Mesendoderm (in vitro differentiated cells): ENCODE data around the gene PILRB.

ENCODE experiments used
- DNase-seq: peaks from one replicate; pipeline ENCODE4 v3.0.0; 2013
- H2AK5ac ChIP-seq: 2 replicates; pipeline ENCODE4 v1.6.1; 2013; ENCODE audit warnings: low read length, inconsistent platforms
- H2BK120ac ChIP-seq: 2 replicates; pipeline ENCODE4 v1.6.1; 2013; ENCODE audit warnings: low read depth, mild to moderate bottlenecking, low read length, moderate library complexity, mixed read lengths
- H2BK15ac ChIP-seq: replicated peaks from 2 replicates; pipeline ENCODE4 v1.6.1; 2013; ENCODE audit warnings: low read depth, mild to moderate bottlenecking, moderate library complexity
- H2BK5ac ChIP-seq: 2 replicates; pipeline ENCODE4 v1.6.1; 2013; ENCODE audit warnings: low read length, inconsistent platforms
- H3K18ac ChIP-seq: 2 replicates; pipeline ENCODE4 v1.6.1; 2013; ENCODE audit warnings: mild to moderate bottlenecking, low read length, mixed read lengths
- H3K23ac ChIP-seq: one replicate; pipeline ENCODE4 v1.6.1; 2013; ENCODE audit warnings: low read length
- H3K27ac ChIP-seq: 2 replicates; pipeline ENCODE4 v1.5.1; 2013; ENCODE audit warnings: low read depth, mild to moderate bottlenecking, inconsistent platforms, low read length, moderate library complexity
- H3K27me3 ChIP-seq: 2 replicates; pipeline ENCODE4 v1.6.1; 2013; ENCODE audit warnings: low read length, control low read depth, mild to moderate bottlenecking, inconsistent platforms; ENCODE audit not compliant: insufficient read depth, poor library complexity
- H3K36me3 ChIP-seq: 2 replicates; pipeline ENCODE4 v1.6.1; 2013; ENCODE audit warnings: low read length, inconsistent platforms; ENCODE audit not compliant: control insufficient read depth, insufficient read depth
- H3K4ac ChIP-seq: one replicate; pipeline ENCODE4 v1.6.1; 2013; ENCODE audit warnings: low read depth, mild to moderate bottlenecking, low read length, moderate library complexity
- H3K4me1 ChIP-seq: 2 replicates; pipeline ENCODE4 v1.6.1; 2013; ENCODE audit warnings: low read depth, low read length, inconsistent platforms; ENCODE audit not compliant: control insufficient read depth
- H3K4me2 ChIP-seq: 2 replicates; pipeline ENCODE4 v1.6.1; 2013; ENCODE audit warnings: low read length
- H3K4me3 ChIP-seq: 2 replicates; pipeline ENCODE4 v1.5.1; 2013; ENCODE audit warnings: mild to moderate bottlenecking, low read length
- H3K56ac ChIP-seq: one replicate; pipeline ENCODE4 v1.6.1; 2013; ENCODE audit warnings: low read length
- H3K79me1 ChIP-seq: 2 replicates; pipeline ENCODE4 v1.6.1; 2013; ENCODE audit warnings: low read length, inconsistent platforms
- H3K79me2 ChIP-seq: 2 replicates; pipeline ENCODE4 v1.6.1; 2013; ENCODE audit warnings: mild to moderate bottlenecking, low read length; ENCODE audit not compliant: control insufficient read depth, insufficient read depth
- H3K9ac ChIP-seq: 2 replicates; pipeline ENCODE4 v1.6.1; 2013; ENCODE audit warnings: low read length, inconsistent platforms
- H4K5ac ChIP-seq: one replicate; pipeline ENCODE4 v1.6.1; 2013; ENCODE audit warnings: low read length
- H4K8ac ChIP-seq: one replicate; pipeline ENCODE4 v1.6.1; 2013; ENCODE audit warnings: low read depth, mild to moderate bottlenecking, control low read depth, low read length, moderate library complexity
- WGBS: extraction: QIAGEN DNeasy Blood & Tissue Kit; methylation state at CpG from one replicate; pipeline ENCODE4 v1.1.7; 2013; ENCODE audit warnings: low lambda C conversion rate, missing lambda C conversion rate; ENCODE audit not compliant: insufficient coverage; ENCODE audit errors: extremely low coverage; 5-methylcytosine and 5-hydroxymethylcytosine counted together

The PILRB gene

DNA sequence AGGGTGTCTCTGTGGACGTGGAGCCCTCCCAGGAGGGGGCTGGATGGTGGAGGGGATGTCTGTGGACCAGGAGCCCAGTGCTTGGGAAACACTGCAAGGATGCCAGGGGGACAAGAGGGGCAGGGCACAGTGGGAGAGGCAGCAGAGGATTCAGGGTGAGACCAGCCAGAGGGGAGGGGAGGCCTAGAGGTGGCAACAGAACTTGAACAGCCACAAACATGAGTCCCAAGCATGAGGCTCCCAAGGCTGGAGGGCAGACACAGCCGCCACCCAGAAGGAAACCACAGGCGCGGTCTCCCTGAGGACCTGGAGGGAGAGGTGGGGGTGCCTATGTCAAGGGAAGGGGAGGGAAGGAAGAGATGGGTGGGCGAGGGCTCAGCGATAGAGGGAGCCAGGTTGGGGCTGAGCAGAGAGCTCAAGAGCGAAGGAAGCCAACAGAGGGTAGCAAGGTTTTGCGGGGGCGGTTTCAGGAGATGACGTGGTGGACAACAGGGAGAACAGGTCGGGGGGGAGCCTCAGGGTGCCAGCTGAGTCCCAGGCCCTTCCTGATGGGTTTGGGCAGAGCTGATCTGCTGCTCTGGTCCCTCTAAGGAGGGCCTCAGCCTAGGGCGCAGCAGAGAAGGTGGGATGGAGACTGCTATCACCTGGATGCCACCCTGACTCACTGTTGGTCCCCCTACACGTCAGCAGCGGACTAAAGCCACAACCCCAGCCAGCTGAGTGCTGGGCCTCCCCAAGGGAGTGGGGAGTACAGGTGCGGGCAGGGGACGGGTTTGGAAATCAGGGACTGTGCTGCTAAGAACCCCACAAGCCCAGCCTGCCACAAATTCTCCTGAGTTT, 8.7 kb downstream of the PILRB start:
- DNase-seq, result no peak
- Histone ChIP-seq H3K18ac (no peak overlapping the region), H3K56ac (no peak overlapping the region), H2AK5ac (no peak overlapping the region), H3K79me1 (no peaks in the 10 kb centered on the region), H3K4me1 (no peaks in the 10 kb centered on the region), H2BK120ac (no peak overlapping the region), H3K4me3 (no peak overlapping the region), H2BK15ac (no peak overlapping the region), H4K5ac (no peak overlapping the region), H3K23ac (no peak overlapping the region), H3K9ac (no peak overlapping the region), H3K4ac (no peak overlapping the region), H3K27ac (no peak overlapping the region), H3K79me2 (no peaks in the 10 kb centered on the region), H3K27me3 (no peaks in the 10 kb centered on the region), H3K36me3 (peaks cover 4% of the 10 kb centered on the region), H2BK5ac (no peak overlapping the region), H3K4me2 (no peak overlapping the region), H4K8ac (no peak overlapping the region)
- no CpG with 5 or more reads among the region's 16 CpGs for WGBS

- Histone ChIP-seq H3K4me3 (no peak overlapping the region), H3K18ac (no peak overlapping the region), H3K79me2 (no peaks in the 10 kb centered on the region), H2BK120ac (no peak overlapping the region), H2BK5ac (no peak overlapping the region), H3K27ac (no peak overlapping the region), H4K5ac (no peak overlapping the region), H4K8ac (no peak overlapping the region), H3K23ac (no peak overlapping the region), H3K9ac (no peak overlapping the region), H3K4me2 (no peak overlapping the region), H3K4ac (no peak overlapping the region), H3K4me1 (no peaks in the 10 kb centered on the region), H3K79me1 (no peaks in the 10 kb centered on the region), H2AK5ac (no peak overlapping the region), H3K27me3 (no peaks in the 10 kb centered on the region), H3K36me3 (peaks cover 1% of the 10 kb centered on the region), H2BK15ac (no peak overlapping the region), H3K56ac (no peak overlapping the region)
- WGBS, result no CpG with 5 or more reads among the region's 8 CpGs
- peak; percentile 15 for DNase-seq
These were observed 9.3 kb downstream of the PILRB start for GRCh38 chr7:100367251-100367620.

GRCh38 chr7:100367676-100368613, 10.0 kb downstream of the PILRB start:
- Histone ChIP-seq H3K79me2 (no peaks in the 10 kb centered on the region), H3K4me3 (no peak overlapping the region), H3K9ac (no peak overlapping the region), H3K27ac (no peak overlapping the region), H2BK15ac (no peak overlapping the region), H2BK5ac (no peak overlapping the region), H3K56ac (no peak overlapping the region), H3K4ac (no peak overlapping the region), H3K27me3 (no peaks in the 10 kb centered on the region), H4K5ac (no peak overlapping the region), H3K4me1 (no peaks in the 10 kb centered on the region), H3K18ac (no peak overlapping the region), H2BK120ac (no peak overlapping the region), H3K23ac (no peak overlapping the region), H4K8ac (no peak overlapping the region), H2AK5ac (no peak overlapping the region), H3K36me3 (no peaks in the 10 kb centered on the region), H3K4me2 (no peak overlapping the region), H3K79me1 (no peaks in the 10 kb centered on the region)
- DNase-seq, result no peak
- no CpG with 5 or more reads among the region's 12 CpGs for WGBS

GRCh38 chr7:100369105-100369504, 11.2 kb downstream of the PILRB start:
- no peak overlapping the region for H3K9ac ChIP-seq
- H3K18ac ChIP-seq, result no peak overlapping the region
- no peaks in the 10 kb centered on the region for H3K27me3 ChIP-seq
- no peak overlapping the region for H2BK15ac ChIP-seq
- no peak overlapping the region for H4K8ac ChIP-seq
- H2AK5ac ChIP-seq, result no peak overlapping the region
- H3K79me2 ChIP-seq, result no peaks in the 10 kb centered on the region
- no peak overlapping the region for H4K5ac ChIP-seq
- no CpG with 5 or more reads among the region's 6 CpGs for WGBS
- H3K4me3 ChIP-seq, result no peak overlapping the region
- H3K23ac ChIP-seq, result no peak overlapping the region
- H3K27ac ChIP-seq, result no peak overlapping the region
- H3K4me1 ChIP-seq, result no peaks in the 10 kb centered on the region
- H3K4ac ChIP-seq, result no peak overlapping the region
- H3K79me1 ChIP-seq, result no peaks in the 10 kb centered on the region
- no peak overlapping the region for H3K4me2 ChIP-seq
- no peak for DNase-seq
- no peak overlapping the region for H3K56ac ChIP-seq
- H2BK5ac ChIP-seq, result no peak overlapping the region
- no peaks in the 10 kb centered on the region for H3K36me3 ChIP-seq
- no peak overlapping the region for H2BK120ac ChIP-seq

GRCh38 chr7:100370303-100370702, 12.4 kb downstream of the PILRB start:
- H3K4me2 ChIP-seq, result no peak overlapping the region
- H3K79me1 ChIP-seq, result no peaks in the 10 kb centered on the region
- H3K4ac ChIP-seq, result no peak overlapping the region
- H3K27me3 ChIP-seq, result no peaks in the 10 kb centered on the region
- no peak overlapping the region for H3K9ac ChIP-seq
- no peak overlapping the region for H3K56ac ChIP-seq
- no peak overlapping the region for H2AK5ac ChIP-seq
- DNase-seq, result peak; percentile 47
- no peak overlapping the region for H4K5ac ChIP-seq
- no peaks in the 10 kb centered on the region for H3K36me3 ChIP-seq
- no peak overlapping the region for H3K4me3 ChIP-seq
- no peaks in the 10 kb centered on the region for H3K79me2 ChIP-seq
- no CpG with 5 or more reads among the region's 4 CpGs for WGBS
- no peaks in the 10 kb centered on the region for H3K4me1 ChIP-seq
- H3K23ac ChIP-seq, result no peak overlapping the region
- no peak overlapping the region for H2BK5ac ChIP-seq
- no peak overlapping the region for H3K18ac ChIP-seq
- no peak overlapping the region for H2BK15ac ChIP-seq
- H4K8ac ChIP-seq, result no peak overlapping the region
- H2BK120ac ChIP-seq, result no peak overlapping the region
- no peak overlapping the region for H3K27ac ChIP-seq
